NCI-H1092 (cell line): ENCODE measurements around the gene ICE2.

Experiments used
- DNase-seq: peaks from one replicate; lab custom pipeline; 2025; lab: John Stamatoyannopoulos, UW

The ICE2 gene

GRCh38 chr15:60493166-60493565 is 14.2 kb upstream of the ICE2 start:
- no peak for DNase-seq

- DNase-seq: no peak
These were observed 7.8 kb upstream of the ICE2 start for GRCh38 chr15:60486742-60487141.

GRCh38 chr15:60485365-60486055 is 6.6 kb upstream of the ICE2 start:
- DNase-seq: no peak

- DNase-seq: no peak
These were observed 4.1 kb upstream of the ICE2 start for GRCh38 chr15:60483042-60483441.

- no peak for DNase-seq
These were observed 1.9 kb upstream of the ICE2 start for GRCh38 chr15:60480888-60481287.

GRCh38 chr15:60480149-60480548 is 1.2 kb upstream of the ICE2 start:
- no peak for DNase-seq

- DNase-seq: no peak
These were observed 594 bp upstream of the ICE2 start for GRCh38 chr15:60479361-60480110.

GRCh38 chr15:60477916-60478565 is 901 bp downstream of the ICE2 start:
- no peak for DNase-seq

- DNase-seq: no peak
These were observed 1.8 kb downstream of the ICE2 start for GRCh38 chr15:60477164-60477563.

GRCh38 chr15:60476713-60477112 is 2.2 kb downstream of the ICE2 start:
- DNase-seq: no peak

- DNase-seq: no peak
These were observed 5.8 kb downstream of the ICE2 start for GRCh38 chr15:60473135-60473534.

- DNase-seq: no peak
These were observed 7.6 kb downstream of the ICE2 start for GRCh38 chr15:60471314-60471713.

GRCh38 chr15:60469893-60470641 is 8.9 kb downstream of the ICE2 start:
- DNase-seq: no peak

GRCh38 chr15:60464836-60465630 is 13.9 kb downstream of the ICE2 start:
- no peak for DNase-seq

GRCh38 chr15:60462027-60462426 is 16.9 kb downstream of the ICE2 start:
- DNase-seq: no peak

- DNase-seq: no peak
These were observed 18.0 kb downstream of the ICE2 start for GRCh38 chr15:60460931-60461330.

- DNase-seq: no peak
These were observed 20.2 kb downstream of the ICE2 start for GRCh38 chr15:60458721-60459120.

GRCh38 chr15:60457985-60458384 is 21.0 kb downstream of the ICE2 start:
- DNase-seq: no peak

- DNase-seq: no peak
These were observed 24.1 kb downstream of the ICE2 start for GRCh38 chr15:60454824-60455223.

- no peak for DNase-seq
These were observed 30.1 kb downstream of the ICE2 start for GRCh38 chr15:60448668-60449360.
